ENCODE data around the gene IL17RC.
"Not testable (repeated sequence)": the region's sequence is repeated elsewhere in the genome, so short reads cannot be mapped to it uniquely, and the experiment has no call there.

IL17RC gene

GRCh38 chr3:9917820-9918219 is 922 bp downstream of the IL17RC start:
- DNase-seq: no peak

- DNase-seq: no peak
Observed at GRCh38 chr3:9918261-9919038, 1.6 kb downstream of the IL17RC start.

DNA sequence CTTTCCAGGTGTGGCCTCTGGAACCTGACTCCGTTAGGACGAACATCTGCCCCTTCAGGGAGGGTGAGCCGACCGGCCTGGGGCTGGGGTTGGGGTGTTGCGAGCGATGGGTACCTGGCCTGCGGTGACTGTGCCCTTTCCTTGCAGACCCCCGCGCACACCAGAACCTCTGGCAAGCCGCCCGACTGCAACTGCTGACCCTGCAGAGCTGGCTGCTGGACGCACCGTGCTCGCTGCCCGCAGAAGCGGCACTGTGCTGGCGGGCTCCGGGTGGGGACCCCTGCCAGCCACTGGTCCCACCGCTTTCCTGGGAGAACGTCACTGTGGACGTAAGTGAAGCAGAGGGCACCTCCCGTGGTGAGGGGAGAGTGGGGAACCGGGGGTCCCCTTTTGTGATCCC is 11.3 kb downstream of the IL17RC start:
- DNase-seq: no peak

GRCh38 chr3:9930804-9931418 is 14.0 kb downstream of the IL17RC start:
- DNase-seq: no peak

GRCh38 chr3:9932535-9932842 is 15.6 kb downstream of the IL17RC start:
- DNase-seq: no peak

- peak; percentile 85 for DNase-seq
Observed at GRCh38 chr3:9932843-9933560, 16.1 kb downstream of the IL17RC start.

DNA sequence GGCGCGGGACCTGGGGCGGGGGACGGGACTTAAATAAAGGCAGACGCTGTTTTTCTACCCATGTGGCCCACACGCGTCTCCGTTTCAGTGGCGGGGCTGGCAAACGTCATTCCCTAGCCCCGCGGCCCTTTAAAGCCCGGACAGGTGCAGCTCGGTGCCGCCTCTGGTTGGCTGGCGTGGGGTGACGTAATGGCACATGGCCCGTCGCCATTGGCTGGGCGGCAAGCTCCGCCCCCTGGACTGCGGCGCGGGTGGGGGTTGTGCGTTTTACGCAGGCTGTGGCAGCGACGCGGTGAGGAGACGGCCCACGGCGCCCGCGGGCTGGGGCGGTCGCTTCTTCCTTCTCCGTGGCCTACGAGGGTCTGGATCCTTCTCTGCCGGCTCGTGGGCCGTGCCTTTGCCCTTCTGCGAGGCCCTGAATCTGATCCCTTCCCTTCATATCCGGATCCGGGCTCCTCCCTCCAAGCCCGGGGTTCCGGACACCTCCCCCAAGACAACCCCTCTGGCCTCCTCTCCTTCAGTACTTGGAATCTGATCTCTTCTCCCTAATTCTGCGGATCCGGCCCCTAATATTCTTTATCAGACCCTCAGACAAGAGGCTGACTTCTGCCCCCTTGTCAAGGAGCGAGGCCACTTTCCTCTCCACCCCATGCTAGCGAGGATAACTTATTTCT is 16.8 kb downstream of the IL17RC start, which contains the start of gene CRELD1:
TSS of gene CRELD1 (plus strand) at position 274 of the 674 bp plus-strand sequence. CDS start 605 bp downstream, outside the sequence.
- peak; percentile 98 for DNase-seq

GRCh38 chr3:9934235-9934621 is 17.3 kb downstream of the IL17RC start:
- DNase-seq: no peak

DNA sequence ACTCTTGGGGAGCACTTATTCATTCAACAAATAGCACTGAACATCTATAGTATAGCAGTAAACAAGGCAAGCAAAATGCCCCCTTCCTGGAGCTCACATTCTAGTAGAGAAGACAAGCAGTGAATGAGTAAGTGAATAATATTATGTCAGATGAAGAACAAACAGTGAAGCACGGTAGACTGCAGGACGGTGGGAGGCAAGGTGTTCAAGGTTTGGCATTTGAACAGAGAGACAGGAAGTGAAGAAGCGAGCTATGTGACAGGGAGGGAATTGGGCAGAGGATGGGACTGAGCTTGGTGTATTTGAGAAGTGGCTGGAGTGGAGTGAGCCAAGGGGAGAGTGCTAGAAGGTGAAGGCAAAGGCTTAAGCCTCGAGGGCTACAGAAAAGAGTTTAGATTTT is 18.1 kb downstream of the IL17RC start:
- DNase-seq: no peak

- no peak for DNase-seq
Observed at GRCh38 chr3:9935966-9936510, 19.1 kb downstream of the IL17RC start.

- DNase-seq: no peak
Observed at GRCh38 chr3:9937486-9938238, 20.8 kb downstream of the IL17RC start.

DNA sequence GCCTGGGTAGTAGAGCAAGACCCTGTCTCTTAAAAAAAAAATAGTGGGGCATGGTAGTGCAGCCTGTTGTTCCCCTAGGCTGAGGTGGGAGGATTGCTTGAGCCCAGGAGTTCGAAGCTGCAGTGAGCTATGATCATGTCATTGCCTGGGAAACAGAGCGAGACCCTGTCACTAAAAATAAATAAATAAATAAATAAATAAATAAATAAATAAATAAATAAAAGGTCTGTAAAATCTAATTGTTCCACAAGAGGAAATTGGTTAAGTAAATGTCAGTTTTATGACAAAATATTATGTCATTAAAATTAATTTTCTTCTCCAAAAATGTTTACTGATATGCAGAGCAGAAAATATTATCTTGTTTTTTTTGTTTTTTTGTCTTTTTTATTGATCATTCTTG is 22.1 kb downstream of the IL17RC start:
- DNase-seq: no peak

DNA sequence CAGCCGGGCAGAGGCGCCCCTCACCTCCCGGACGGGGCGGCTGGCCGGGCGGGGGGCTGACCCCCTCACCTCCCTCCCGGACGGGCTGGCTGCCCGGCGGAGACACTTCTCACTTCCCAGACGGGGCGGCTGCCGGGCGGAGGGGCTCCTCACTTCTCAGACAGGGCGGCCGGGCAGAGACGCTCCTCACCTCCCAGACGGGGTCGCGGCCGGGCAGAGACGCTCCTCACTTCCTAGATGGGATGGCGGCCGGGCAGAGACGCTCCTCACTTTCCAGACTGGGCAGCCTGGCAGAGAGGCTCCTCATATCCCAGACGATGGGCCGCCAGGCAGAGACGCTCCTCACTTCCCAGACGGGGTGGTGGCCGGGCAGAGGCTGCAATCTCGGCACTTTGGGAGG is 23.0 kb downstream of the IL17RC start:
- not testable (repeated sequence) for DNase-seq

GRCh38 chr3:9940746-9941145 is 23.8 kb downstream of the IL17RC start:
- no peak for DNase-seq

DNA sequence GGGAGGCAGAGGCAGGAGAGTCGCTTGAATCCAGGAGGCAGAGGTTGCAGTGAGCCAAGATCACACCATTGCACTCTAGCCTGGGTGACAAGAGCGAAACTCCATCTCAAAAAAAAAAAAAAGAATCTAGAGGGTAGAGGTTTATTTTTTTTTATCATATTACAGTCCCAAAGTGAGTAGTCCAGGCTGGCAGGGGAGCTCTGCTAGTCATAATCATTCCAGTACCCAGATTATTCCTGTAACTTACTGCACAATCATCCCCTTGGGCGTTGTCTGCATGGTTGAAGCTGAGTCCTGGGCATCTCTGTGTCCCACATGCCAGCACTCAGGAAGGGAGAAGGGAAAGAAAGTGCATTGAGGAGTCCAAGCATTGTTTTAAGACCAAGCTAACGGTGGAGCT is 25.3 kb downstream of the IL17RC start:
- DNase-seq: no peak

DNA sequence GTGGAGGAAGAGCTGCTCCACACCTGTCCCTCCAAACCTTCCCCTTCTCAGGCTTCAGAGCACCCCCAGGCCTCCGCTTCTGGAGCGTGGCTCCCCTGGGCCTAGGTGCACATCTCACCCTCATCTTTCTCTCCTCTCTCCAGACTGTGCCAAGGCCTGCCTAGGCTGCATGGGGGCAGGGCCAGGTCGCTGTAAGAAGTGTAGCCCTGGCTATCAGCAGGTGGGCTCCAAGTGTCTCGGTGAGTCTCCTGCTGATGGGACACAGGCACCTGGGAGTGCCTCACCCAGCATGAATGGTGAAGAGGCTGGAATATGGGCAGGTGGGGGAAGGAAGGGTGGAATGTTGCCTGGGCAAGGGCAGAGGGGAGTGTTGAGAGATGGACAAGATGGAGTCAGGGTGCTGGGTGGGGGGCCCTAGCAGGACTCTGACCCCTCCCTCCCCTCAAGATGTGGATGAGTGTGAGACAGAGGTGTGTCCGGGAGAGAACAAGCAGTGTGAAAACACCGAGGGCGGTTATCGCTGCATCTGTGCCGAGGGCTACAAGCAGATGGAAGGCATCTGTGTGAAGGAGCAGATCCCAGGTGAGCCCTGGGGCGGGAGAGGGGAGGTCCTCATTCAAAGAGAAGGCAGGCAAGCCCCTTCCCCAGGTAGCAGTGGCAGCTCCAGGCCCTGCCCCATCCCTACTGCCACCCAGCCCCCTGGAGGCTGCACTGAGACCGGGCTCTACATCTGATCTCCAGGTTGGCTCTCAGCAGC is 26.2 kb downstream of the IL17RC start:
- DNase-seq: no peak

DNA sequence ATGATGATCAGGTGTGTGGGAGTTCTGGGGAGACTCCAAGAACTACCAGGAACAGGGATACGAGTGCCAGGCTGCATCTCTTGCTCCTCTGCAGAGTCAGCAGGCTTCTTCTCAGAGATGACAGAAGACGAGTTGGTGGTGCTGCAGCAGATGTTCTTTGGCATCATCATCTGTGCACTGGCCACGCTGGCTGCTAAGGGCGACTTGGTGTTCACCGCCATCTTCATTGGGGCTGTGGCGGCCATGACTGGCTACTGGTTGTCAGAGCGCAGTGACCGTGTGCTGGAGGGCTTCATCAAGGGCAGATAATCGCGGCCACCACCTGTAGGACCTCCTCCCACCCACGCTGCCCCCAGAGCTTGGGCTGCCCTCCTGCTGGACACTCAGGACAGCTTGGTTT is 27.4 kb downstream of the IL17RC start:
- DNase-seq: no peak

- no peak for DNase-seq
Observed at GRCh38 chr3:9945358-9945757, 28.5 kb downstream of the IL17RC start.

GRCh38 chr3:9946112-9947024 is 29.5 kb downstream of the IL17RC start:
- DNase-seq: peak; percentile 93

All from right forelimb (tissue), 1 donor.